MG63 (cell line): ENCODE results near the gene GTPBP4. TPM values are rescaled to one million over a fixed set of nuclear protein-coding genes. Genes with fewer than 3 reads are reported as not detected.

Experiments used
- DNase-seq: peaks from one replicate; pipeline ENCODE4 v3.0.0-alpha.2; 2020
- H3K27me3 ChIP-seq: fragments of 250-450 bp; sonication (Bioruptor Pico); 2 replicates; pipeline ENCODE4 v1.5.1; 2020; ENCODE audit warnings: mild to moderate bottlenecking, moderate library complexity
- H3K36me3 ChIP-seq: fragments of 250-450 bp; sonication (Bioruptor Pico); 2 replicates; pipeline ENCODE4 v1.5.1; 2020; ENCODE audit warnings: mild to moderate bottlenecking, moderate library complexity
- H3K4me3 ChIP-seq: fragments of 250-450 bp; sonication (Bioruptor Pico); 2 replicates; pipeline ENCODE4 v1.5.1; 2020; ENCODE audit warnings: mild to moderate bottlenecking, moderate library complexity
- H3K9me3 ChIP-seq: fragments of 250-450 bp; sonication (Bioruptor Pico); 2 replicates; pipeline ENCODE4 v1.5.1; 2020; ENCODE audit warnings: mild to moderate bottlenecking, moderate library complexity
- total RNA-seq: library from RNA; depleted of rRNA; stranded (reverse); fragments of >200 nt; shearing (Covaris generic); gene quantifications from 2 replicates; pipeline ENCODE4 v1.2.3, GENCODE V29; 2014; ENCODE audit warnings: low replicate concordance

The GTPBP4 gene
- total RNA-seq, 1 experiment from 2014 or later = 71.2 TPM

GRCh38 chr10:963186-963585, 25.0 kb upstream of the GTPBP4 start:
- no peaks in the 10 kb centered on the region for H3K36me3 ChIP-seq
- H3K4me3 ChIP-seq = no peak overlapping the region
- DNase-seq = no peak
- no peaks in the 10 kb centered on the region for H3K27me3 ChIP-seq
- no peaks in the 10 kb centered on the region for H3K9me3 ChIP-seq

- Histone ChIP-seq H3K4me3 (no peak overlapping the region), H3K36me3 (no peaks in the 10 kb centered on the region), H3K27me3 (no peaks in the 10 kb centered on the region; the same call in 1 of the 2 replicates), H3K9me3 (no peaks in the 10 kb centered on the region)
- no peak for DNase-seq
These were observed 24.6 kb upstream of the GTPBP4 start for GRCh38 chr10:963655-964054.

DNA sequence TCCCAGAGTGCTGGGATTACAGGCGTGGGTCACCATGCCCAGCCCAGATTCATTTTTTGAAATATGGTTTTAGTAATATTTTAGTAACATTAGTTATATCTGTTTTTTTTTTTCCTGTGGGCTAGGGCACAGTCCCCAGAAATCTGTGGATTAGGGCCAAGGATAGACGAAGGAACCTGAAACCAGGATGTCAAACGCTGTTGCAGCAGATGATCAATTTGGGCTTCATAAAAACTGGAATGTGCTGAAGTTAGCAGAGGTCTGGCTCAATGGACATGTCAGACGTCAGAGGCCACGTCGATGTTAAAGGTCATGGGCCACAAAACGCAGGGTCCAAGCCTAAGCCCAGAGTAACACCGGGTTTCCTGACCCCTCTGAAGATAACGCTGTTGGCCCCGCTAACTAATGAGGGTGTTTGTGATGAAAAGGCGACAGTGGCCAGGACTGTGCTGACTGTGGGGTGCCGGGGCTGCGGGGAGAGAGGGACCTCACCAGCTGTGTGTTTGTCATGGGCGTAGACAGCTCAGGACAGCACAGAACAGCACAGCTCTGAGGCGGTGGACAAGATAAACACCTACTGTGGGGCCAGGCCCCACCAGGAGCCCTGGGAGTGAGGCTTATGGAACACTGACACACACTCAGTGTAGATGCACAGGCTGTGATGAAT, 23.8 kb upstream of the GTPBP4 start:
- no peaks in the 10 kb centered on the region for H3K9me3 ChIP-seq
- DNase-seq = no peak
- H3K4me3 ChIP-seq = no peak overlapping the region
- no peaks in the 10 kb centered on the region for H3K36me3 ChIP-seq
- H3K27me3 ChIP-seq = no peaks in the 10 kb centered on the region; the same call in 1 of the 2 replicates

DNA sequence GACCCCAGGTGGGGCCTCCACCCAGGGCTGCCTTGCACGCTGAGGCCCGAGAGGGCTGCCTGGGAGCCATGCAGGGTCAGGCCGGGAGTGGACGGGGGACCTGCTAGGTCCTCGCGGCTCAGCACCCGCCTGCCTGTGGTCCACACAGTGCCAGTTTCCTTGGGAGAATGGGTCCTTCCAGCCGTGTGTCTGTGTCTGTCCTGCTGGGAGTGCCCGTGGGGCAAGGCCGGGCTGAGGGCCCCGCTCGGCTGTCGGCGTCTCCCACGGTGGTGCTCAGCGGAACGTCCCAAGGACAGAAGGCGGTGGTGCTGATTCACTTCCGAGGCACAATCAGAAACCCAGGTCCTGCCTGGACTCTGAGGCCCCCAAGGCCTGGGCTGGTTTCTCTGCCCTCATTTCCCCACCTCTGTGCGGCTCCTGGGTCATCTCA, 23.2 kb upstream of the GTPBP4 start:
- Histone ChIP-seq H3K27me3 (no peaks in the 10 kb centered on the region; the same call in 1 of the 2 replicates), H3K4me3 (no peak overlapping the region), H3K9me3 (no peaks in the 10 kb centered on the region), H3K36me3 (no peaks in the 10 kb centered on the region)
- DNase-seq = no peak

DNA sequence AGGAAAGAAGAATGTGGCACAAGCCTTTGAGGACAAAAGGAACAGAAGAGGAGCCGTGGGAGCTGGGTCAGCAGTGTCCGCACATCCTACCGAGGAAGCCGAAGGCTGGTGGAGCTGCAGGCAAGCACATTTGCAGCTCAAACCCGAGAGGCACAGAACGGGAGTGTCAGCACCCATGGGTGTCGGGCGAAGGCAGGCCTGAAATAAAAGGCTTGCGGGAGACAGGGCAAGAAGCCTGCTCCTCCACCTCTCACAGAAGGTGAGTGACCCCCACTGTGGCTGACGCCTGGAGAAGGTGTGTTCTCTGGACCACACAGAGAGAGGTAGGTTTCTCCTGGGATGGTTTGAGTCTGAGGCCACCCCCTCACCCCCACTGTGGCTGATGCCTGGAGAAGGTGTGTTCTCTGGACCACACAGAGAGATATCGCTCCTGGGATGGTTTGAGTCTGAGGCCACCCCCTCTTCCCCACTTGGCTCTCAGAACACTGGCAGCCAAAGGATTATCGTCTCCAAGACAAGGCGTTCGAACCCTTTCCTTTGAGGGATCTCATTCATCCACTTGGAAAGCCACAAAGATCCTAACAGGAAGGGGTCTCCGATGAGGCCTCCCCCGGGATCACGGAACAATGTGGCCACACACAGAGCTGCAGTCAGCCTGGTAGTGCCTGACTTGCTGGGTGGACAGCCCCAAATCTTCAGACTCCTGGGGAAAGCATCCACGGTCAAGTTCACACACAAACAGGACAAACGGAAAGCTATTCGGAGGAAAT, 21.6 kb upstream of the GTPBP4 start:
- H3K36me3 ChIP-seq = no peaks in the 10 kb centered on the region
- H3K4me3 ChIP-seq = no peak overlapping the region
- H3K9me3 ChIP-seq = no peaks in the 10 kb centered on the region
- no peaks in the 10 kb centered on the region; the same call in 1 of the 2 replicates for H3K27me3 ChIP-seq
- DNase-seq = no peak

DNA sequence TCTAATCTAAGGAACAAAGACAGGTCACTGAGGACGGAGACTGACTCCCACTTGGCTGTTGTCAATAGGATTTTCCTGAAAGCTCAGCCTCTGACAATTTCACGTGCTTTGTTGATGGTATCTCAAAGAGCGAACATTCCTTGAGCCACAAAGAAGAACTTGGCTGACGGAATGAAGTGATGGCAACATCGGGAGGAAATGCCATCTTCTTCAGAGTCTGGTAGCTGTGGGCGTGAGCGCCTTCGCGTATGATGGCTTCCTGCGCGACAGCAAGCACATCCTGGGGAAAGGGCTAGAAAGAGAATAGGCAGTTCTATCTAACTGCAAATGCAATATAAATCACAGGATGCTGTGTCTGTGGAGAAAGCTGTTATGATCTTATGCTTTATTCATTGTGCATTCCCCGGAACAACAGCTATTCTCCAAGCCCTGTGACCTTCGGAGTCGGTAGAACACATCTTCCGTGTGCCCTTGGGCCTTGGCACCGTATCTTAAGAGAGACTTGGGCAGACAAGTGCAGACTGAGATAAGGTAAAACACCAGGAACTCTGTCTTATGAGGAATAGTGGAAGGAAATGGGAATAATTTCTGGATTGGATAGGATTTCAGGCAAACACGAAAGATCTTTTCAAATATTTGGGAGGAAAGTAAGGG, 19.6 kb upstream of the GTPBP4 start:
- Histone ChIP-seq H3K27me3 (no peaks in the 10 kb centered on the region; the same call in 1 of the 2 replicates), H3K9me3 (no peaks in the 10 kb centered on the region), H3K36me3 (no peaks in the 10 kb centered on the region), H3K4me3 (no peak overlapping the region)
- DNase-seq = no peak

- no peaks in the 10 kb centered on the region; the same call in 1 of the 2 replicates for H3K27me3 ChIP-seq
- H3K4me3 ChIP-seq = no peak overlapping the region
- DNase-seq = no peak
- no peaks in the 10 kb centered on the region for H3K9me3 ChIP-seq
- H3K36me3 ChIP-seq = no peaks in the 10 kb centered on the region
These were observed 18.6 kb upstream of the GTPBP4 start for GRCh38 chr10:969473-970150.

DNA sequence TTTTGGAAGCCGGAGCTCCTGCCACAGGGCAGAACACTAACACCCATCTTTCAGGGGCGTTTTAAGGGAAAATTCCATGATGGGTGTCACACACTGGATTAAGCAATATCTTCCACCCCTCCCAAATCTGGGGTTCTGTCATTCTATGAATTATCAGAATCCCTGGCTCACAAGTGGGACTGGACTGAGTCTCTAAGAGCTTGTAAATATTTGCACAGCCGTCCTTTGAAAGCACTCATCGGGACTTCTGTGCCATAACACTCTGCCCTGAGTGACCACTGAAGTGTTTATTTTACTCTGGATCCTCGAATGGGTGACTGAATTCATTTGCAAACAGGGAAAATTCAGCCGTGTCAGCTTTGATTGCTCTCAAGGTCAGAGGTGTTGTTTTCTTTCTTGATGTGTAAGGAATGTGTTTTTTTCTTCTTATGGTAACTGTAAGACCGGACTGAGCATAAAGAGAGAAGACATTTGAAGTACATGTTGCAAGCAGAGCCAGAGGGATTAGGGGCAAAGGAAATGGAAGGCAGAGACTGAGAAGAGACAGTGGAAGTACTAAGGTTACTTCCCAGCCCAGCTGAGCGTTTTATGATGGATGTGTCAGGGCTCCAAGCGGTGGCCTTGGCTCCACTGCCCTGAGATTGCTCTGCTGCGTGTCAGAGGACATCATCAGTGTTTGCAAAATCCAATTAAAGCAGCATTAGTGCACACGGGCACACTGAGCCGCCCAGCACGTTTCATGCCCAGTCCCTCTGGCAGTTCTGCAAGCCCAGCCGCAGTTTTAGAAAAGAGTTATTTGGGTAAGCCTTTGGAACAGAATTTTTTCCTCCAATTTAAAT, 17.7 kb upstream of the GTPBP4 start:
- Histone ChIP-seq H3K9me3 (no peaks in the 10 kb centered on the region), H3K27me3 (no peaks in the 10 kb centered on the region; the same call in 1 of the 2 replicates), H3K36me3 (no peaks in the 10 kb centered on the region), H3K4me3 (no peak overlapping the region)
- no peak for DNase-seq

DNA sequence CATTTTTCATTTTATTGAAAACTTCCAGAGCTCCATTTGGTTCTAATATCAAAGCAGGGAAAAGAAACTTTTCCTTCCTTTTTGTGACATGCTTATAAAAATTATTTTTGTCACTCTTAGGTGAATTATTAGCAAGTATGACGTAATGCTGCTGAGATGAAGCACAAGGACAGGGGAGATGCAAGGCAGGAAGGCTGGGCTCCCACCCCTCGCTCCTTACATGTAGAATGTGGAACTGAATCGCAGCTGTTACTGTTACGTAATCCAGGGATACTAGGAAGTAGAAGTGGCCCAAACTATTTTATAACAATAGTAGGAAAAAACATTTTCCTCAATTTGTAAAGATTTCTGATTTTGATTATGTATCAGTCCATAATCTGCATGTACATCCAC, 17.1 kb upstream of the GTPBP4 start:
- no peaks in the 10 kb centered on the region; the same call in 1 of the 2 replicates for H3K27me3 ChIP-seq
- no peak for DNase-seq
- H3K36me3 ChIP-seq = no peaks in the 10 kb centered on the region
- no peak overlapping the region for H3K4me3 ChIP-seq
- no peaks in the 10 kb centered on the region for H3K9me3 ChIP-seq

DNA sequence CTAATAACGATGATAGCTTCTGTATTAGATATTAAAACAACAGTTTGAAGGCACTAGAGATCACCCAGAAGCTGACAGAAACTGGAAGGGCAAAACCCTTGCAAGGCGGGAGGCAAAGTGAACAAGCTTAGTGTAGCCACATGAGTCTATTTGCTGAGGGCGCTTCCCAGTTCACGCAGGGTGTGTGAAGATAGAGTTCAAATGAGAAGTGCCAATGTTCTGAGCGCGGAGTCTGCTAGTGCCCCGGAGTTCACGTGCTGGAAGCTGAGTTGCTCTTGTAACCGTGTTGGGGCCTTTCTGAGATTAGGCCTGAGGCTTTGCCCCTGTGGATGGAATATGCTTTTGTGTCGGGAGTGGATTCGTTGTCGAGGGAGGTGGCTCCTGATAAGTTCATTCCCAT, 16.6 kb upstream of the GTPBP4 start:
- no peaks in the 10 kb centered on the region; the same call in 1 of the 2 replicates for H3K27me3 ChIP-seq
- H3K4me3 ChIP-seq = no peak overlapping the region
- no peaks in the 10 kb centered on the region for H3K9me3 ChIP-seq
- no peak for DNase-seq
- no peaks in the 10 kb centered on the region for H3K36me3 ChIP-seq

DNA sequence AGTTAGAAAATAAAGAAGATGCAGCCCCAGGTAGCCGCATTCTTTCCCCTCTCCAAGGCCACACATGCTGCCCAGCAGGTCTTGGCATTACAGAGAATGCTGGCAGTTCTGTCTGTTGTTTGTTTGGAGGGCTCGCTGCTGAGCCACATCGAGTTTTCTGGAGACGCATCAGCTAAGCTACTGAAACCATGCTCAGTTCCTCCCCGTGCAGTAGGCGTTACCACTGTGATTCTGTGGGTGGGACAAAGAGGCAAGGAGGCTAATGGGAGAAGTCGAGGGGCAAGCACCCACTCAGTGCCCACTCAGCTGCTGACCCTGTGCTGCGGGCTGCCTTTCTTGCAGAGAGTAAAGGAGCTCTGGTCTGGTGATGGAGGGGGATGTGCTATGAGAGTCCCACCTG, 15.5 kb upstream of the GTPBP4 start:
- Histone ChIP-seq H3K27me3 (no peaks in the 10 kb centered on the region; the same call in 1 of the 2 replicates), H3K9me3 (no peaks in the 10 kb centered on the region), H3K36me3 (no peaks in the 10 kb centered on the region), H3K4me3 (no peak overlapping the region)
- DNase-seq = no peak

DNA sequence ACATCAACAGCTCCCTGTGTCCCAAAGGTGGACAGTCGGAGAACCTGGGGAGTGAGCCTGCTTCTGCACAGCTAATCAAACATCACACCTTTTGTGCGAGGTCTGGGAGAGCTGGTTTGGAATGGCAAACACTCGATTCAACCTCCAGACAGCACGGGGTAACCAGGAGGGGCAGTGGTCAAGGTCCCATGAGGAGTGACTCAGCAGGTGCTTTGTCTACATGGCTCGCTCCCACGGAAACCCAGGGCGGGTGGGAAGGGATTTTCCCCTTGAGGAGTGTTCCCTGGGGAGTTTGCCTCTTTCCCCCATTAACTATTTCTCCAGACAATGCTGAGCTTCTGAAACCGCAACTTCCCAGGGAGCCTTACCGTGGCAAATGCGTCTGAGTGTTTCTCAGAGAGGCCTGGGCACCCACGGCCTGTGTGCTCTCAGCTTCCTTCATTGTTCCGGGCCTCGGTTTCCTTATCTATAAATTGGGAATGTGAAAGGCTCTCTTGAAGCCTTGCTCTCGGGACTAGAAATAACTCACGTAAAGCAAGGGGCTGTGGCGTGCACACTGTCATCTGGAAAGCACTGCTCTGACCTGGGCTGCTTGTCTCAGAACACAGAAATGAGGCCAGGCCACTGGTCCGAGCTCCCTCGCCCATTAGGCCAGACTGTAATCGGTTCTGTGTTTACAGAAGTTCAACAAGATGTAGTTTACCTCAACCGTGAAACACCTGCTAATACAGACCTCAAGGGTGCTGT, 14.0 kb upstream of the GTPBP4 start:
- no peak for DNase-seq
- H3K4me3 ChIP-seq = no peak overlapping the region
- H3K36me3 ChIP-seq = no peaks in the 10 kb centered on the region
- H3K9me3 ChIP-seq = peaks cover 8% of the 10 kb centered on the region
- H3K27me3 ChIP-seq = no peaks in the 10 kb centered on the region

GRCh38 chr10:974785-975074, 13.5 kb upstream of the GTPBP4 start:
- Histone ChIP-seq H3K27me3 (no peaks in the 10 kb centered on the region), H3K36me3 (no peaks in the 10 kb centered on the region), H3K4me3 (no peak overlapping the region), H3K9me3 (peaks cover 14% of the 10 kb centered on the region)
- DNase-seq = no peak

- H3K36me3 ChIP-seq = no peaks in the 10 kb centered on the region
- no peak for DNase-seq
- H3K27me3 ChIP-seq = no peaks in the 10 kb centered on the region
- H3K4me3 ChIP-seq = no peak overlapping the region
- H3K9me3 ChIP-seq = peaks cover 21% of the 10 kb centered on the region
These were observed 11.9 kb upstream of the GTPBP4 start for GRCh38 chr10:976316-976715.

GRCh38 chr10:978826-979421, 9.3 kb upstream of the GTPBP4 start:
- Histone ChIP-seq H3K4me3 (no peak overlapping the region), H3K9me3 (peaks cover 24% of the 10 kb centered on the region), H3K27me3 (no peaks in the 10 kb centered on the region), H3K36me3 (no peaks in the 10 kb centered on the region)
- DNase-seq = no peak
